Caco-2 (cell line): ENCODE results near the gene VPS13D. TPM values are rescaled to one million over a fixed set of nuclear protein-coding genes. Genes with fewer than 3 reads are reported as not detected.

Experiments
- BruUV-seq: library from RNA; stranded (reverse); fragments of 400-500 nt; replicated peaks from 2 replicates; lab custom pipeline; 2021; lab: Mats Ljungman, UMichigan
- CTCF ChIA-PET: fragments of 300-600 bp; sonication (Branson Sonifier 250); formaldehyde crosslinking; loops from one replicate; lab custom pipeline; 2022; ENCODE audit warnings: antibody characterized with exemption; lab: Charles Lee
- POLR2A ChIA-PET: fragments of 300-600 bp; sonication (Branson Sonifier 250); formaldehyde crosslinking; loops from one replicate; lab custom pipeline; 2022; ENCODE audit warnings: antibody characterized with exemption; lab: Charles Lee
- DNase-seq, 2 experiments: peaks; one replicate each; pipeline versions ENCODE4 v3.0.0 to v3.0.0-alpha.2; 2020 to 2022
- H3K27me3 ChIP-seq: replicated peaks from 2 replicates; pipeline ENCODE4 v1.6.0; 2011; ENCODE audit warnings: low read length; ENCODE audit not compliant: control insufficient read depth, insufficient read depth
- H3K36me3 ChIP-seq: 2 replicates; pipeline ENCODE4 v1.5.1; 2011; ENCODE audit warnings: low read length; ENCODE audit not compliant: control insufficient read depth, insufficient read depth
- H3K4me1 ChIP-seq: fragments of 250-450 bp; sonication (Bioruptor Pico); 2 replicates; pipeline ENCODE4 v1.5.1; 2020; ENCODE audit warnings: mild to moderate bottlenecking
- H3K4me3 ChIP-seq: 2 replicates; pipeline ENCODE4 v1.5.1; 2011; ENCODE audit warnings: low read depth, mild to moderate bottlenecking, control low read depth, low read length
- H3K9me3 ChIP-seq: fragments of 250-450 bp; sonication (Bioruptor Pico); 2 replicates; pipeline ENCODE4 v1.5.1; 2020; ENCODE audit warnings: mild to moderate bottlenecking, moderate library complexity
- H3K27ac Mint-ChIP-seq: one replicate; pipeline ENCODE4 v1.8.0; 2022; ENCODE audit warnings: mixed read lengths; ENCODE audit not compliant: unreplicated experiment
- H3K27me3 Mint-ChIP-seq: one replicate; pipeline ENCODE4 v1.8.0; 2022; ENCODE audit warnings: mixed read lengths; ENCODE audit not compliant: insufficient read depth, unreplicated experiment
- H3K36me3 Mint-ChIP-seq: one replicate; pipeline ENCODE4 v1.8.0; 2022; ENCODE audit warnings: mild to moderate bottlenecking, mixed read lengths; ENCODE audit not compliant: insufficient read depth, unreplicated experiment
- H3K4me1 Mint-ChIP-seq: one replicate; pipeline ENCODE4 v1.8.0; 2022; ENCODE audit warnings: low read depth, mixed read lengths; ENCODE audit not compliant: unreplicated experiment
- H3K4me3 Mint-ChIP-seq: one replicate; pipeline ENCODE4 v1.8.0; 2022; ENCODE audit warnings: mild to moderate bottlenecking, moderate library complexity, mixed read lengths; ENCODE audit not compliant: unreplicated experiment
- H3K9me3 Mint-ChIP-seq: one replicate; pipeline ENCODE4 v1.8.0; 2022; ENCODE audit warnings: mixed read lengths; ENCODE audit not compliant: unreplicated experiment
- intact Hi-C: fragments of 100-400 bp; cut with micrococcal nuclease; formaldehyde crosslinking; loops from one replicate; pipeline ENCODE4 v1.10.0; 2022; ENCODE audit not compliant: unreplicated experiment
- total RNA-seq: library from RNA; stranded (reverse); gene quantifications from 2 replicates; pipeline ENCODE4 v1.2.3, GENCODE V29; 2022
- TF ChIP-seq, protein P1 (sequence below), 2 experiments: fragments of 200-600 bp in 1 of 2; IDR thresholded peaks; 1 replicate in 1 of 2; 2 replicates in 1 of 2; pipeline versions ENCODE4 v1.5.1 to v1.8.0; 2011 to 2022; ENCODE audit warnings: antibody characterized with exemption in 1 of 2, control low read depth in 1 of 2, inconsistent platforms in 1 of 2, low read depth in 1 of 2, low read length in 1 of 2, mild to moderate bottlenecking in 1 of 2, moderate library complexity in 1 of 2; ENCODE audit not compliant: insufficient read depth in 1 of 2, severe bottlenecking in 1 of 2, unreplicated experiment in 1 of 2

The VPS13D gene
- total RNA-seq, 1 experiment from 2014 or later = 25.6 TPM

DNA sequence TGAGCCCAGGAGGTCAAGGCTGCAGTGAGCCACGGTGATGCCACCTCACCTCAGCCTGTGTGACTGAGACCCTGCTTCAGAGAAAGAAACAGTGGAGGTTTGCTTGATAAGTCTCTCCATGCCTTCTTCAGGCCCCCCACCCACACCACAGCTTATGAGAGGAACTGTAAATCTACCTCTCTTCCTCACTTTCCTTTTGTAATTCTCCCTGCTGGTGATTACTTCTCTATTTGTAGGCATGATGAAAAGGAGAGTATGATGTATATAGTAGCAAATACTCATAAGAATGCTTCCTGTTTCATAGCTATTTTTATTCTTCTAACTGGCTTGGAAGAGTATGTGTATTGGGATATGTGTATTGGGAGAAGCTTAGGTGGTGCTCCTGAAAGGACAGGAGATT, 186.3 kb downstream of the VPS13D start:
- TF ChIP-seq, protein P1, sequence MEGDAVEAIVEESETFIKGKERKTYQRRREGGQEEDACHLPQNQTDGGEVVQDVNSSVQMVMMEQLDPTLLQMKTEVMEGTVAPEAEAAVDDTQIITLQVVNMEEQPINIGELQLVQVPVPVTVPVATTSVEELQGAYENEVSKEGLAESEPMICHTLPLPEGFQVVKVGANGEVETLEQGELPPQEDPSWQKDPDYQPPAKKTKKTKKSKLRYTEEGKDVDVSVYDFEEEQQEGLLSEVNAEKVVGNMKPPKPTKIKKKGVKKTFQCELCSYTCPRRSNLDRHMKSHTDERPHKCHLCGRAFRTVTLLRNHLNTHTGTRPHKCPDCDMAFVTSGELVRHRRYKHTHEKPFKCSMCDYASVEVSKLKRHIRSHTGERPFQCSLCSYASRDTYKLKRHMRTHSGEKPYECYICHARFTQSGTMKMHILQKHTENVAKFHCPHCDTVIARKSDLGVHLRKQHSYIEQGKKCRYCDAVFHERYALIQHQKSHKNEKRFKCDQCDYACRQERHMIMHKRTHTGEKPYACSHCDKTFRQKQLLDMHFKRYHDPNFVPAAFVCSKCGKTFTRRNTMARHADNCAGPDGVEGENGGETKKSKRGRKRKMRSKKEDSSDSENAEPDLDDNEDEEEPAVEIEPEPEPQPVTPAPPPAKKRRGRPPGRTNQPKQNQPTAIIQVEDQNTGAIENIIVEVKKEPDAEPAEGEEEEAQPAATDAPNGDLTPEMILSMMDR (IDR thresholded peaks at IDR 0.05; ENCODE audit: insufficient read depth in 1 of 2, low read depth in 1 of 2, low read length in 1 of 2, severe bottlenecking in 1 of 2, unreplicated experiment in 1 of 2) = no peak
- Mint-ChIP-seq H3K36me3 (peaks cover 17% of the 10 kb centered on the region), H3K4me1 (no peaks in the 10 kb centered on the region), H3K27me3 (no peaks in the 10 kb centered on the region), H3K27ac (no peak overlapping the region), H3K4me3 (no peak overlapping the region), H3K9me3 (peaks cover 17% of the 10 kb centered on the region)
- Histone ChIP-seq H3K4me3 (no peak overlapping the region), H3K36me3 (no peaks in the 10 kb centered on the region; the same call in 1 of the 2 replicates), H3K9me3 (no peaks in the 10 kb centered on the region), H3K27me3 (no peaks in the 10 kb centered on the region), H3K4me1 (no peaks in the 10 kb centered on the region)
- BruUV-seq = no TSS peak
- DNase-seq = no peak
- intact Hi-C loops = no loop called here
- CTCF ChIA-PET = no interaction called here
- POLR2A ChIA-PET = no interaction called here

DNA sequence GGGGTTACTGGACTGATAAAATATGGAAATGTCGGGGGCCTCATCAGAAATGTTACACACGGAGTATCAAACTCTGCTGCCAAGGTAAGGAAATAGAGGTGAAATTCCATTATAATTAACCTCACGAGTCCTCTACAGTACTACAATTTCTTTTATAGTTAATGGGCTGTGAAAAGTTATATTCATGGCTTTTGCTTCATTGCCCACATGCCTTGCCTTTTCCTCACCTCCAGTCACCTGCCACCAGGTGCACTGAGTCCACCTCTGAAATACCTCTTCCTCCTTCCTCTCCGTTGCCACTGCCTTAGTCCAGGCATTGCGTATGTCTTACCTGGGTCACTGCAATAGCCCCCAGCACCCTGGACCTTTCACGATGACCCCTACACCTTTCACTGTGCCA, 186.9 kb downstream of the VPS13D start:
- DNase-seq = no peak
- no peak overlapping the region for H3K27ac Mint-ChIP-seq
- no peaks in the 10 kb centered on the region for H3K4me1 Mint-ChIP-seq
- H3K4me1 ChIP-seq = no peaks in the 10 kb centered on the region
- no peak overlapping the region for H3K4me3 ChIP-seq
- H3K36me3 Mint-ChIP-seq = peaks cover 10% of the 10 kb centered on the region
- no peak overlapping the region for H3K4me3 Mint-ChIP-seq
- no peaks in the 10 kb centered on the region for H3K27me3 ChIP-seq
- TF ChIP-seq, protein P1 (IDR thresholded peaks at IDR 0.05; ENCODE audit: insufficient read depth in 1 of 2, low read depth in 1 of 2, low read length in 1 of 2, severe bottlenecking in 1 of 2, unreplicated experiment in 1 of 2) = no peak
- no peaks in the 10 kb centered on the region; the same call in 1 of the 2 replicates for H3K36me3 ChIP-seq
- BruUV-seq = no TSS peak
- H3K9me3 Mint-ChIP-seq = peaks cover 10% of the 10 kb centered on the region
- no peaks in the 10 kb centered on the region for H3K27me3 Mint-ChIP-seq
- POLR2A ChIA-PET = no interaction called here
- intact Hi-C loops = no loop called here
- H3K9me3 ChIP-seq = no peaks in the 10 kb centered on the region
- CTCF ChIA-PET = no interaction called here

GRCh38 chr1:12417389-12417788, 187.6 kb downstream of the VPS13D start:
- Mint-ChIP-seq H3K27ac (no peak overlapping the region), H3K27me3 (no peaks in the 10 kb centered on the region), H3K4me3 (no peak overlapping the region), H3K36me3 (peaks cover 5% of the 10 kb centered on the region), H3K9me3 (peaks cover 4% of the 10 kb centered on the region), H3K4me1 (no peaks in the 10 kb centered on the region)
- TF ChIP-seq, protein P1 (IDR thresholded peaks at IDR 0.05; ENCODE audit: insufficient read depth in 1 of 2, low read depth in 1 of 2, low read length in 1 of 2, severe bottlenecking in 1 of 2, unreplicated experiment in 1 of 2) = no peak
- intact Hi-C loops = no loop called here
- Histone ChIP-seq H3K4me1 (no peaks in the 10 kb centered on the region), H3K36me3 (no peaks in the 10 kb centered on the region; the same call in 1 of the 2 replicates), H3K9me3 (no peaks in the 10 kb centered on the region), H3K4me3 (no peak overlapping the region), H3K27me3 (no peaks in the 10 kb centered on the region)
- POLR2A ChIA-PET = no interaction called here
- CTCF ChIA-PET = no interaction called here
- no peak for DNase-seq
- BruUV-seq = no TSS peak
